Gastroesophageal sphincter (tissue), 3 donors: ENCODE data around the gene RHBDD1.

ENCODE experiments used
- CTCF ChIP-seq, 4 experiments: fragments of 200-600 bp in 2 of 4; fragments of 450-650 bp in 2 of 4; sonication (generic) in 1 of 4; IDR thresholded peaks; one replicate each; pipeline ENCODE4 v1.5.1; 2017 to 2019; ENCODE audit warnings: antibody characterized with exemption in 4 of 4, mild to moderate bottlenecking in 2 of 4, moderate library complexity in 2 of 4
- EP300 ChIP-seq: sonication (generic); formaldehyde crosslinking; IDR thresholded peaks from one replicate; pipeline ENCODE4 v1.6.1; 2017; ENCODE audit warnings: antibody characterized with exemption, mild to moderate bottlenecking
- POLR2A ChIP-seq, 2 donors: fragments of 450-650 bp; IDR thresholded peaks; one replicate each; pipeline ENCODE4 v1.6.1; 2017; ENCODE audit warnings: antibody characterized with exemption in 2 of 2, mild to moderate bottlenecking in 2 of 2, moderate library complexity in 1 of 2
- POLR2AphosphoS5 ChIP-seq: sonication (generic); formaldehyde crosslinking; IDR thresholded peaks from one replicate; pipeline ENCODE4 v1.6.1; 2017; ENCODE audit warnings: antibody characterized with exemption

- TF ChIP-seq EP300 = no peak
- no peak for TF ChIP-seq CTCF (IDR thresholded peaks at IDR 0.05)
- no peak for TF ChIP-seq POLR2AphosphoS5
- no peak for TF ChIP-seq POLR2A (IDR thresholded peaks at IDR 0.05)
Measured at GRCh38 chr2:226797289-226797988, 38.4 kb upstream of the RHBDD1 start.
